K562 (cell line): ENCODE measurements around the gene NAA50. TPM values are rescaled to one million over a fixed set of nuclear protein-coding genes. Genes with fewer than 3 reads are reported as not detected.

Source experiments
- BHLHE40 ChIP-seq: IDR thresholded peaks from 2 replicates; pipeline ENCODE4 v1.6.1; 2011; ENCODE audit warnings: low read length, improper control_type of control experiment
- CCNT2 ChIP-seq: IDR thresholded peaks from 2 replicates; pipeline ENCODE4 v1.6.1; 2011; ENCODE audit warnings: borderline replicate concordance, low read depth, mild to moderate bottlenecking, moderate library complexity, mixed read lengths, low read length; ENCODE audit not compliant: insufficient read length; ENCODE audit errors: extremely low read depth
- EP300 ChIP-seq: IDR thresholded peaks from 2 replicates; pipeline ENCODE4 v1.6.1; 2012; ENCODE audit warnings: low read length, improper control_type of control experiment
- HCFC1 ChIP-seq: IDR thresholded peaks from 2 replicates; pipeline ENCODE4 v1.6.1; 2012; ENCODE audit warnings: low read depth, low read length, improper control_type of control experiment
- HES1 ChIP-seq: fragments of 450-650 bp; IDR thresholded peaks from 2 replicates; pipeline ENCODE4 v1.6.1; 2016; ENCODE audit warnings: low read depth, mild to moderate bottlenecking, moderate library complexity
- HEY1 ChIP-seq: fragments of 250-450 bp; sonication (Bioruptor Pico); IDR thresholded peaks from 2 replicates; pipeline ENCODE4 v1.5.0; 2020; ENCODE audit warnings: mild to moderate bottlenecking, moderate library complexity, borderline replicate concordance
- LCOR ChIP-seq: sonication (generic); formaldehyde crosslinking; IDR thresholded peaks from 2 replicates; pipeline ENCODE4 v1.8.0; 2022; ENCODE audit warnings: mild to moderate bottlenecking, missing genetic modification reagents
- MTA3 ChIP-seq: fragments of 450-650 bp; formaldehyde crosslinking; IDR thresholded peaks from 2 replicates; pipeline ENCODE4 v1.6.1; 2017; ENCODE audit warnings: mild to moderate bottlenecking, borderline replicate concordance
- MYBL2 ChIP-seq, 2 experiments: fragments of 450-650 bp in 1 of 2; sonication (generic) in 1 of 2; formaldehyde crosslinking in 1 of 2; IDR thresholded peaks; 2 replicates each; pipeline versions ENCODE4 v1.6.1 to v1.8.1; 2017 to 2022; ENCODE audit warnings: borderline replicate concordance in 1 of 2, inconsistent platforms in 1 of 2, low read depth in 1 of 2, mild to moderate bottlenecking in 1 of 2, missing genetic modification reagents in 1 of 2, moderate library complexity in 1 of 2
- NFXL1 ChIP-seq: fragments of 450-650 bp; formaldehyde crosslinking; IDR thresholded peaks from 2 replicates; pipeline ENCODE4 v1.4.0; 2021; ENCODE audit warnings: mild to moderate bottlenecking
- TAF9B ChIP-seq: fragments of 450-650 bp; IDR thresholded peaks from 2 replicates; pipeline ENCODE4 v1.6.1; 2018; ENCODE audit warnings: mild to moderate bottlenecking; ENCODE audit not compliant: partially characterized antibody
- TCF7 ChIP-seq: sonication (generic); IDR thresholded peaks from 2 replicates; pipeline ENCODE4 v1.6.1; 2016; ENCODE audit warnings: antibody characterized with exemption, borderline replicate concordance
- ZBTB11 ChIP-seq, 3 experiments: fragments of 200-800 bp in 1 of 3; fragments of 250-450 bp in 1 of 3; fragments of 450-650 bp in 1 of 3; sonication (Bioruptor Pico) in 1 of 3; sonication (Bioruptor generic) in 1 of 3; formaldehyde crosslinking in 1 of 3; IDR thresholded peaks; 2 replicates each; pipeline versions ENCODE4 v1.6.1 to v1.8.0; 2016 to 2022; ENCODE audit warnings: mild to moderate bottlenecking in 2 of 3, missing genetic modification characterization in 2 of 3, missing compliant biosample characterization in 1 of 3, moderate library complexity in 1 of 3
- ZC3H11A ChIP-seq: IDR thresholded peaks from 2 replicates; pipeline ENCODE4 v1.6.1; 2012; ENCODE audit warnings: low read depth, low read length, improper control_type of control experiment
- ZNF280B ChIP-seq: fragments of 250-450 bp; sonication (Bioruptor Pico); IDR thresholded peaks from 2 replicates; pipeline ENCODE4 v1.5.1; 2021; ENCODE audit warnings: mild to moderate bottlenecking
- ZNF324 ChIP-seq: fragments of 250-450 bp; sonication (Bioruptor Pico); IDR thresholded peaks from 2 replicates; pipeline ENCODE4 v1.4.0; 2020; ENCODE audit warnings: mild to moderate bottlenecking
- ZNF79 ChIP-seq: fragments of 250-450 bp; sonication (Bioruptor Pico); IDR thresholded peaks from 2 replicates; pipeline ENCODE4 v1.4.0; 2020; ENCODE audit warnings: low read depth, mild to moderate bottlenecking, moderate library complexity
- polyA plus RNA-seq, 8 experiments: library from polyadenylated mRNA; depleted of rRNA in 4 of 8; stranded (reverse) in 5 of 8; unstranded in 3 of 8; fragments of >200 nt; fragmentation: Nextera tagmentation in 2 of 8; fragmentation: Illumina TruSeq in 1 of 8; extraction: Ambion mirVana in 2 of 8; extraction: Trizol in 1 of 8; gene quantifications; 2 replicates each; pipeline versions ENCODE4 v1.2.1 to v1.2.3, GENCODE V29; 2011 to 2014; ENCODE audit warnings: inconsistent platforms in 1 of 8, missing spikeins in 1 of 8
- total RNA-seq, 7 experiments: library from RNA; depleted of rRNA in 6 of 7; stranded (reverse); fragments of >200 nt in 6 of 7; fragmentation: Illumina TruSeq in 2 of 7; extraction: Trizol in 2 of 7; gene quantifications; 2 replicates each; pipeline versions ENCODE4 v1.2.1 to v1.2.3, GENCODE V29; 2011 to 2021; ENCODE audit warnings: low replicate concordance in 1 of 7

Gene NAA50
- total and polyA plus RNA-seq, 9 of the 15 experiments (the other 6 are each of a cell fraction or from before 2014, with no cell fraction given) = 40.0 to 301 (median 112) TPM

GRCh38 chr3:113746548-113747282 is 666 bp upstream of the NAA50 start, which contains the start of gene ATP6V1A (continued):
- TF ChIP-seq MYBL2 (IDR thresholded peaks at IDR 0.05; ENCODE audit: low read depth) = no peak
- no peak for TF ChIP-seq MYBL2 (CRISPR knock-in tag; IDR thresholded peaks at IDR 0.05; ENCODE audit: borderline replicate concordance)
- TF ChIP-seq ZNF79 (CRISPR knock-in tag) = no peak
- TF ChIP-seq LCOR (CRISPR knock-in tag) = no peak; the same call in 1 of the 2 replicates
- TF ChIP-seq ZBTB11 (CRISPR knock-in tag; IDR thresholded peaks at IDR 0.05) = peak; percentile 85 to 98 (median 97)
- TF ChIP-seq MTA3 = no peak
- no peak for TF ChIP-seq ZNF324 (CRISPR knock-in tag)
- peak; percentile 68 for TF ChIP-seq HCFC1
- no peak for TF ChIP-seq NFXL1 (CRISPR knock-in tag)
- no peak for TF ChIP-seq ZNF280B
- TF ChIP-seq EP300 = peak; percentile 1; the same call in 1 of the 2 replicates
- no peak for TF ChIP-seq CCNT2
- no peak for TF ChIP-seq TCF7
- TF ChIP-seq TAF9B = no peak
- no peak for TF ChIP-seq ZC3H11A
- TF ChIP-seq BHLHE40 = no peak
- no peak for TF ChIP-seq HES1
- TF ChIP-seq HEY1 (CRISPR knock-in tag) = no peak
